WTC11 (cell line): ENCODE data around the gene ARL9. TPM values are rescaled to one million over a fixed set of nuclear protein-coding genes. Genes with fewer than 3 reads are reported as not detected.

Experiments used
- ATAC-seq: fragments of 200-7000 bp; cut with Tn5 transposase; 2 replicates; pipeline ENCODE4 v1.10.0; 2021; ENCODE audit warnings: mild to moderate bottlenecking, moderate library complexity
- CTCF ChIA-PET: fragments of 300-600 bp; sonication (Branson Sonifier 250); formaldehyde crosslinking; loops from one replicate; lab custom pipeline; 2021; ENCODE audit warnings: antibody characterized with exemption; lab: Charles Lee
- POLR2A ChIA-PET: fragments of 350-600 bp; sonication (Branson Sonifier 250); formaldehyde crosslinking; loops from one replicate; lab custom pipeline; 2021; ENCODE audit warnings: antibody characterized with exemption; lab: Charles Lee
- DNase-seq: peaks from one replicate; pipeline ENCODE4 v3.0.0; 2021; ENCODE audit warnings: low spot score
- H3K27ac Mint-ChIP-seq: 2 replicates; pipeline ENCODE4 v1.8.0; 2021; ENCODE audit warnings: mixed read lengths
- H3K27me3 Mint-ChIP-seq: 2 replicates; pipeline ENCODE4 v1.8.0; 2021; ENCODE audit warnings: low read depth, mild to moderate bottlenecking, moderate library complexity, mixed read lengths
- H3K36me3 Mint-ChIP-seq: 2 replicates; pipeline ENCODE4 v1.8.0; 2021; ENCODE audit warnings: mixed read lengths
- H3K4me1 Mint-ChIP-seq: 2 replicates; pipeline ENCODE4 v1.8.0; 2022; ENCODE audit warnings: mixed read lengths
- H3K4me3 Mint-ChIP-seq: 2 replicates; pipeline ENCODE4 v1.8.0; 2021; ENCODE audit warnings: mild to moderate bottlenecking, moderate library complexity, mixed read lengths
- H3K9me3 Mint-ChIP-seq: 2 replicates; pipeline ENCODE4 v1.8.0; 2021; ENCODE audit warnings: mixed read lengths
- ARID4B ChIP-seq: sonication (generic); formaldehyde crosslinking; IDR thresholded peaks from 2 replicates; pipeline ENCODE4 v1.8.0; 2023; ENCODE audit warnings: missing genetic modification reagents, mild to moderate bottlenecking, borderline replicate concordance
- ATF1 ChIP-seq: sonication (generic); formaldehyde crosslinking; IDR thresholded peaks from 2 replicates; pipeline ENCODE4 v1.8.1; 2023; ENCODE audit warnings: mild to moderate bottlenecking, moderate library complexity, missing genetic modification reagents
- CBFB ChIP-seq: sonication (generic); formaldehyde crosslinking; IDR thresholded peaks from 2 replicates; pipeline ENCODE4 v1.8.1; 2022; ENCODE audit warnings: mild to moderate bottlenecking, low read depth, missing genetic modification reagents
- CREM ChIP-seq: sonication (generic); formaldehyde crosslinking; IDR thresholded peaks from 2 replicates; pipeline ENCODE4 v1.8.1; 2022; ENCODE audit warnings: mild to moderate bottlenecking, missing genetic modification reagents, moderate library complexity
- CTCF ChIP-seq: fragments of 200-600 bp; IDR thresholded peaks from 2 replicates; pipeline ENCODE4 v1.8.0; 2022; ENCODE audit warnings: antibody characterized with exemption
- ERG ChIP-seq: fragments of 250-450 bp; sonication (Bioruptor Pico); IDR thresholded peaks from 2 replicates; pipeline ENCODE4 v1.8.0; 2021; ENCODE audit warnings: mild to moderate bottlenecking
- FOXJ3 ChIP-seq: sonication (generic); formaldehyde crosslinking; IDR thresholded peaks from 2 replicates; pipeline ENCODE4 v1.9.0; 2021; ENCODE audit warnings: missing genetic modification reagents, mild to moderate bottlenecking, borderline replicate concordance
- GRHL2 ChIP-seq: fragments of 250-450 bp; sonication (Bioruptor Pico); IDR thresholded peaks from 2 replicates; pipeline ENCODE4 v1.8.0; 2022; ENCODE audit warnings: mild to moderate bottlenecking, moderate library complexity; ENCODE audit not compliant: insufficient replicate concordance, severe bottlenecking
- MYBL2 ChIP-seq: sonication (generic); formaldehyde crosslinking; IDR thresholded peaks from 2 replicates; pipeline ENCODE4 v1.8.1; 2023; ENCODE audit warnings: mild to moderate bottlenecking, moderate library complexity, missing genetic modification reagents
- NFATC4 ChIP-seq: fragments of 250-450 bp; sonication (Bioruptor Pico); IDR thresholded peaks from 2 replicates; pipeline ENCODE4 v1.9.0; 2021; ENCODE audit warnings: mild to moderate bottlenecking
- NFYB ChIP-seq: sonication (generic); formaldehyde crosslinking; conservative IDR thresholded peaks from 2 replicates; pipeline ENCODE4 v1.8.0; 2022; ENCODE audit warnings: low read depth, missing genetic modification reagents
- NR2C2 ChIP-seq: sonication (generic); formaldehyde crosslinking; IDR thresholded peaks from 2 replicates; pipeline ENCODE4 v1.8.0; 2022; ENCODE audit warnings: mild to moderate bottlenecking, missing genetic modification reagents
- PRRX2 ChIP-seq: fragments of 250-450 bp; sonication (Bioruptor Pico); IDR thresholded peaks from 2 replicates; pipeline ENCODE4 v1.8.0; 2021; ENCODE audit warnings: mild to moderate bottlenecking
- SMAD4 ChIP-seq: sonication (generic); formaldehyde crosslinking; IDR thresholded peaks from 2 replicates; pipeline ENCODE4 v1.8.0; 2022; ENCODE audit warnings: mild to moderate bottlenecking, missing genetic modification reagents
- ZBTB43 ChIP-seq: sonication (generic); formaldehyde crosslinking; IDR thresholded peaks from 2 replicates; pipeline ENCODE4 v1.8.1; 2023; ENCODE audit warnings: mild to moderate bottlenecking, missing genetic modification reagents
- ZMAT4 ChIP-seq: fragments of 250-450 bp; sonication (Bioruptor Pico); IDR thresholded peaks from 2 replicates; pipeline ENCODE4 v1.9.0; 2021; ENCODE audit warnings: mild to moderate bottlenecking
- ZNF219 ChIP-seq: sonication (generic); formaldehyde crosslinking; IDR thresholded peaks from 2 replicates; pipeline ENCODE4 v1.8.0; 2023; ENCODE audit warnings: missing genetic modification reagents, mild to moderate bottlenecking, borderline replicate concordance
- ZNF423 ChIP-seq: fragments of 250-450 bp; sonication (Bioruptor Pico); IDR thresholded peaks from 2 replicates; pipeline ENCODE4 v2.1.2; 2022; ENCODE audit warnings: mild to moderate bottlenecking, moderate library complexity
- ZNF671 ChIP-seq: fragments of 250-450 bp; sonication (Bioruptor Pico); IDR thresholded peaks from 2 replicates; pipeline ENCODE4 v1.8.0; 2021; ENCODE audit warnings: mild to moderate bottlenecking
- total RNA-seq: library from RNA; stranded (reverse); gene quantifications from 3 replicates; pipeline ENCODE4 v1.2.3, GENCODE V29; 2021
- TF ChIP-seq, protein P1 (sequence below): sonication (generic); formaldehyde crosslinking; conservative IDR thresholded peaks from 2 replicates; pipeline ENCODE4 v1.8.1; 2023; ENCODE audit warnings: mild to moderate bottlenecking, low read depth, missing genetic modification reagents, moderate library complexity
- TF ChIP-seq, protein P2 (sequence below): fragments of 250-450 bp; sonication (Bioruptor Pico); IDR thresholded peaks from 2 replicates; pipeline ENCODE4 v2.1.2; 2022; ENCODE audit warnings: mild to moderate bottlenecking, moderate library complexity

Gene ARL9
- total RNA-seq, 1 experiment from 2014 or later: 0.48 TPM

DNA sequence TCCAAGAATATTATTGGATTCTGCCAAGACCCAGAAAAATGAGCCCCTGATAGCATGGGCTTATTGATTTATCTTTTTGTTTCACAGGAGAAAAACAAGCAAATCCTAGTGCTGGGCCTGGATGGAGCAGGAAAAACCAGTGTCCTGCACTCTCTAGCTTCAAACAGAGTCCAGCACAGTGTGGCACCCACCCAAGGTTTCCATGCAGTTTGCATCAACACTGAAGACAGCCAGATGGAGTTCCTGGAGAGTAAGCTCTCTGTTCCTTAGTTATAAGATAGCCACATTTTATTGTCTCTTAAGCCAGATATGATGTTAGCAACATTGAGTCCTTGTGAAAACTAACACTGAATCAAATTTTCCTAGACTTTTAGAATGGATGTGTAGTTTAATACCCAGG, 5.5 kb downstream of the ARL9 start (continued):
- TF ChIP-seq, protein P1, sequence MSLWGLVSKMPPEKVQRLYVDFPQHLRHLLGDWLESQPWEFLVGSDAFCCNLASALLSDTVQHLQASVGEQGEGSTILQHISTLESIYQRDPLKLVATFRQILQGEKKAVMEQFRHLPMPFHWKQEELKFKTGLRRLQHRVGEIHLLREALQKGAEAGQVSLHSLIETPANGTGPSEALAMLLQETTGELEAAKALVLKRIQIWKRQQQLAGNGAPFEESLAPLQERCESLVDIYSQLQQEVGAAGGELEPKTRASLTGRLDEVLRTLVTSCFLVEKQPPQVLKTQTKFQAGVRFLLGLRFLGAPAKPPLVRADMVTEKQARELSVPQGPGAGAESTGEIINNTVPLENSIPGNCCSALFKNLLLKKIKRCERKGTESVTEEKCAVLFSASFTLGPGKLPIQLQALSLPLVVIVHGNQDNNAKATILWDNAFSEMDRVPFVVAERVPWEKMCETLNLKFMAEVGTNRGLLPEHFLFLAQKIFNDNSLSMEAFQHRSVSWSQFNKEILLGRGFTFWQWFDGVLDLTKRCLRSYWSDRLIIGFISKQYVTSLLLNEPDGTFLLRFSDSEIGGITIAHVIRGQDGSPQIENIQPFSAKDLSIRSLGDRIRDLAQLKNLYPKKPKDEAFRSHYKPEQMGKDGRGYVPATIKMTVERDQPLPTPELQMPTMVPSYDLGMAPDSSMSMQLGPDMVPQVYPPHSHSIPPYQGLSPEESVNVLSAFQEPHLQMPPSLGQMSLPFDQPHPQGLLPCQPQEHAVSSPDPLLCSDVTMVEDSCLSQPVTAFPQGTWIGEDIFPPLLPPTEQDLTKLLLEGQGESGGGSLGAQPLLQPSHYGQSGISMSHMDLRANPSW (CRISPR knock-in tag): no peak
- TF ChIP-seq CTCF: no peak

DNA sequence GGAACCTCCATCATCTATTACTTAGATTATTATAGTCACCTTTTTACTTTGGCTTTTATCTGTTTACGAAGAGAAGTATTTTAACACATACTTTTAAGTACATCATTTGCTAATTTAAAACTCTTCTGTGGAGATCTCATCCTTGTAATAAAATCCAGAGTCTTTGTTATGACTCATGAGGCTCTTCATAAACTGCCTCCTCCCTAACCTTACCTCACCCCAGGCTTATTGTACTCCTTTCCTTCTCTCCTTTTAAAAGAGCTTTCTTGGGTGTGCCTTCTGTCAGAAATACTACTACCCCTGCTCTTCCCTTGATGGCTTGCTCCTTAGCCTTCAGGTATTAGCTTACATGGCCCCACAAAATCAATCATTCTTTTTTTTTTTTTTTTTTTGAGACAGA, 6.6 kb downstream of the ARL9 start:
- no peaks in the 10 kb centered on the region for H3K36me3 Mint-ChIP-seq
- H3K9me3 Mint-ChIP-seq: no peaks in the 10 kb centered on the region
- ATAC-seq: no peak
- peaks cover 13% of the 10 kb centered on the region for H3K27me3 Mint-ChIP-seq
- no peaks in the 10 kb centered on the region for H3K4me1 Mint-ChIP-seq
- DNase-seq: no peak
- no peak for TF ChIP-seq ZNF423 (CRISPR knock-in tag)
- no peak for TF ChIP-seq GRHL2 (CRISPR knock-in tag)
- no peak for TF ChIP-seq ZNF671
- TF ChIP-seq NFYB: no peak
- no peak for TF ChIP-seq FOXJ3 (CRISPR knock-in tag)
- no peak for TF ChIP-seq ARID4B
- no peak for TF ChIP-seq ZMAT4 (CRISPR knock-in tag)
- TF ChIP-seq CBFB (CRISPR knock-in tag): no peak
- ChIA-PET CTCF (no interaction called here), POLR2A (no interaction called here)
- no peak overlapping the region for H3K4me3 Mint-ChIP-seq
- no peak overlapping the region for H3K27ac Mint-ChIP-seq

DNA sequence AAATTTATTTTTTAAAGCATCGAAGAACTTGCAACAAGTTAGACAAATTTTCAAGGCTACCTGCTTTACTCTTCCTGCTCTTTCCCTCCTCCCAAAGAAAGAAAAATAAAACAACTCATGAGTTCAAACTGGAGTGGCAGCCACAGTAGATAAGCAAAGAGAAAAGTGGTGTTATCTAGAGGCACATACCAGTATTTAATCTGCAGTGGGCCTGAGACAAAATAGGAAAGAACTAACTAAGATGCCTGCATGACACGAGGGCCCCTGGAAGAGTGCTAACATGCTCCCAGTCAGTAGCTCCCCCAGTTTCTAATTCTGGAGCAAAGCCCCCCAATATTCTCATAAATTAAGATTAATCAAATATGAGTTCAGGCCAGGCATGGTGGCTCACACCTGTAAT, 7.9 kb downstream of the ARL9 start:
- Mint-ChIP-seq H3K36me3 (no peaks in the 10 kb centered on the region), H3K27me3 (peaks cover 3% of the 10 kb centered on the region), H3K4me1 (no peaks in the 10 kb centered on the region), H3K4me3 (no peak overlapping the region), H3K9me3 (no peaks in the 10 kb centered on the region), H3K27ac (no peak overlapping the region)
- POLR2A ChIA-PET: no interaction called here
- no peak for ATAC-seq
- no peak for DNase-seq
- CTCF ChIA-PET: no interaction called here
- TF ChIP-seq ATF1 (CRISPR knock-in tag) (no peak), MYBL2 (CRISPR knock-in tag) (no peak), CREM (CRISPR knock-in tag) (no peak), ZNF423 (CRISPR knock-in tag) (no peak), ERG (no peak), ZBTB43 (CRISPR knock-in tag) (no peak), PRRX2 (no peak), ZNF219 (no peak), SMAD4 (CRISPR knock-in tag) (no peak), NR2C2 (no peak), NFATC4 (no peak), ZNF671 (no peak), ZMAT4 (CRISPR knock-in tag) (no peak)
- TF ChIP-seq, protein P2, sequence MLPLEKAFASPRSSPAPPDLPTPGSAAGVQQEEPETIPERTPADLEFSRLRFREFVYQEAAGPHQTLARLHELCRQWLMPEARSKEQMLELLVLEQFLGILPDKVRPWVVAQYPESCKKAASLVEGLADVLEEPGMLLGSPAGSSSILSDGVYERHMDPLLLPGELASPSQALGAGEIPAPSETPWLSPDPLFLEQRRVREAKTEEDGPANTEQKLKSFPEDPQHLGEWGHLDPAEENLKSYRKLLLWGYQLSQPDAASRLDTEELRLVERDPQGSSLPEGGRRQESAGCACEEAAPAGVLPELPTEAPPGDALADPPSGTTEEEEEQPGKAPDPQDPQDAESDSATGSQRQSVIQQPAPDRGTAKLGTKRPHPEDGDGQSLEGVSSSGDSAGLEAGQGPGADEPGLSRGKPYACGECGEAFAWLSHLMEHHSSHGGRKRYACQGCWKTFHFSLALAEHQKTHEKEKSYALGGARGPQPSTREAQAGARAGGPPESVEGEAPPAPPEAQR (CRISPR knock-in tag): no peak
